NCI-H1092 (cell line): ENCODE measurements around the gene NPHP4.
"Not testable (repeated sequence)": the region's sequence is repeated elsewhere in the genome, so short reads cannot be mapped to it uniquely, and the experiment has no call there.

ENCODE experiments used
- DNase-seq: peaks from one replicate; lab custom pipeline; 2025; lab: John Stamatoyannopoulos, UW

NPHP4 gene

DNA sequence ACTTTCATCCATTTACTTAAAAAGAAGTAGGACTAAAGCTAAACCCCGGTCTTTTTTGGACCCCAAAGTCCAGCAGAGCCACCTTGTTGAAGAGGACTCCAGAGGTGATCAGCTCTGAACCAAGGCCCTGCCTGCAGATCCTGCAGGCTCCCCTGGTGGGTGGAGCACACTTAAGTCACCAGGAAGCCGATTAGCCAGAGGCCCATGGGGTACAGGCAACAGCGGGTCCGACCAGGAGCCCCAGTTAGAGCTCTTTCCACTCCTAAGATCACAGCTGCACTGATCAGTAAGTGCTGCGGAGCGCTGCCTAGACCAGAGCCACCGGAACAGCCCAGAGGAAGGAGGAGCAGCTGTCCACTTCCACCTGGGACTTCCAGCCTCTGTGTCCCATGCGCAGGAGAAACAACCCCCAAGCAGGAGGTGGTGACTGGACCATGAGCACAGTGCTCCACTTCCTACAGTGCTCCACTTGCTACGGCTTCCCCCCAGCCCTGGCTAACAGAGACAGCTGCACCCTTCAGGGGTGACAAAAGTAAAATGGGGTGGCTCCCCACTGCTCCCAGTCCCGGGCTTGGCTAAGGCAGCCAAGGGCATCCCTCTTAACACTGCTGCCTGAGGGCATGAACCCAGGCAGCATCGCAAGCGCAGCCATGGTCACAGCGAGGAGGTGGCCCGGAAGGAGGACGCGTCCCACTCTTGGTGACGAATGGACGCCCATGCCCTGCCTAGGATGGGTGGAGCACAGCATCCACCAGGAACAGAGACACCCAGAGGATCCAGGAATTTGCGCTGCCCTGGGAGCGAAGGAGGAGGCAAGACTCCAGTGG, 58.0 kb downstream of the NPHP4 start:
- DNase-seq: no peak

DNA sequence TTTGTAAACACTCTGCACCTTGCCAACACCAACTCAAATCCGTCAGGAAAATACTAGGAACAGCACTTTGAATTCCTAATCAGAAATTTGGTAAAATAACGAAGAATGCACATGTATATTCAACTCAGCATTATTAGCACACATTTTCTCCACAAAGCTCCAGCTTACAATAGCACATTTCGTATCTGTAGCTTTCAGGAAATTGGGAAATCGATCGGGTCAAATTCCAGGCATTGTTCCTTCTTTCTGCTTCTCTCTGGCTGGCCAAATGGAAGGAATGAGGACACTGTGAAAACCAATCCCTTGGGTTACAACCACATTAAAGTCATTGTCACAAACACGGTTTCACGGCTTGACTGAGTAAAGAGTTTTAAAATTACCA, 58.6 kb downstream of the NPHP4 start:
- DNase-seq: no peak

DNA sequence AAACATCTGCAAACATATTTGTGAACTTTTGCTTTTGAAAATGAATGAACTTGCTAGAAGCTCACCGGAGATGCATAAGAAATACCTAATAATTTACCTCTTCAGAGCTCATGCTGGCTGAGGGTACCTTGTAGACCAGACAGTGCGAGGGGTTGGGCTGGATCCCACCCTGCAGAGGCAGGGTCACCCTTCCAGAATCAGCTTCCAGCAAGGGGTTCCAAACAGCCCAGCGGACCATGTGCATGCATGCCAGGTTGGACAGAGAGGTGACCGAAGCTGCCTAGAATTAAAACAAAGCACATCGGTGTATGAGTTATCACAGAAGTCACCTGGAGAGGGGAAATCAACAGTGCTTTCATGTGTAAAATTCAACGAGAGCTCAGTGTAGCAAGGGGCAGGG, 59.2 kb downstream of the NPHP4 start:
- no peak for DNase-seq

DNA sequence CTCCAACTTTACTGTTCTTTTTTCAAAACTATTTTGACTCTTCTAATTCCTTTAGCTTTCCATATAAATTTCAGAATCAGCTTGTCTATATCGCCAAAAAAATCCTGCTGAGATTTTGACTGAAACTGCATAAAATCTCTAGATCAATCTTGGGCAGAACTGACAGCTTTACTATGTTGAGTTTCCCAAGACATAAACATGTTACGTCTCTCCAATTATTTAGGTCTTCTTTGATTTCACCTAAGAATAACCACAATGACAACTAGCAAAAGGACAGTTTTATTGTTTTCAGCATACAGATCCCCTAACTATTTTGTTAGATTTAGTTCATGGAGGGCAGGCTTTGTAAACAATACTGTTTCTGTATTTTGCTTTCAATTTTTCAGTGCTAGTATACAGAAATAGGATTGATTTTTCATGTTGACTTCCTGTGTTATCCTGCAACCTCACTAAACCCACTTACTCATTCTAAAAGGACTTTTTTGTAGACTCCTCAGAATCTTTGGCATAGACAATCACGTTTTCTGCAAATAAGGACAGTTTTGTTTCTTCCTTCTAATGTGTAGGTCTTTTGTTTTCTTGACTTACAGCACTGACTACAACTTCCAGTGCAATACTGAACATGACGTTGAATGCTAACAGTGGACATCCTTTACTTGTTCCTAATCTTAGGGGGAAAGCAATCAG, 63.4 kb downstream of the NPHP4 start:
- no peak for DNase-seq

DNA sequence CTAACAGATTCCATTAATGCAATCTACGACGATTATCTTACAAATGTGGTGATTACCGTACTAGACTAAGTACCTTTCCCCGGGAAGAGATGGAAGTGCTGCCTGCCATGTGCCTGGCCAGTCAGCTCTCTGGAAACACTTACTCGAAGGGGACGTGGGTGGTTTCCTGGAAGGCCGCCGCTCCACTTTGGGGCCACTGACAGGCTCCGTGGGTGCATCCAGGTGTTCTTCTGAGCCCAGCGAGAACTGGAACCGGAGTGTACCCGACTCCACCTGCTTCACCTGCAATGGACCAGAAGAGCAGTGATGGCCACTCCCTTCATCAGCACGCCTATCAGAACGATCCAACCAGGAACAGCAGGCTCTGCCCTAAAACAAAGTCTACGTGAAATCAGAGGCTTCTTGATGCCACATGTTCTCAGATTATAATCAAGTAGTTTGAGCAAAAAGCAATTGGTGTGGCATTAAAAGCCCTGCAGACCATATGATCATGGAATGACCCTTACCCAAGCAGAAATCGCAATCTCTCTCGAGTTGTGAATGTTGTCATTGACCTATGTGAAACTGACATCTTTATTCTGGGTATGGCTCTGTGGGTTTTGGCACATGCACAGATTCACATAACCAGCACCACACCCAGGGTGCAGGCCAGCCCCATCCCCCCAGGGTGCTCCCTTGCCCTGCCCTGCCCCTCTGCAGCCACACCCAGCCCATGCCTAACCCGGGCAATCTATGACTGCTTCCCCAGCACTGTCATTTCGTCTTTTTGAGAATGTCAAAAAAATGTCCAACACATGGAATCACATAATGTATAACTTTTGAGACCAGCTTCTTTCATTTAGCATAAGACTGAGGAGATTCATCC, 64.5 kb downstream of the NPHP4 start:
- no peak for DNase-seq

DNA sequence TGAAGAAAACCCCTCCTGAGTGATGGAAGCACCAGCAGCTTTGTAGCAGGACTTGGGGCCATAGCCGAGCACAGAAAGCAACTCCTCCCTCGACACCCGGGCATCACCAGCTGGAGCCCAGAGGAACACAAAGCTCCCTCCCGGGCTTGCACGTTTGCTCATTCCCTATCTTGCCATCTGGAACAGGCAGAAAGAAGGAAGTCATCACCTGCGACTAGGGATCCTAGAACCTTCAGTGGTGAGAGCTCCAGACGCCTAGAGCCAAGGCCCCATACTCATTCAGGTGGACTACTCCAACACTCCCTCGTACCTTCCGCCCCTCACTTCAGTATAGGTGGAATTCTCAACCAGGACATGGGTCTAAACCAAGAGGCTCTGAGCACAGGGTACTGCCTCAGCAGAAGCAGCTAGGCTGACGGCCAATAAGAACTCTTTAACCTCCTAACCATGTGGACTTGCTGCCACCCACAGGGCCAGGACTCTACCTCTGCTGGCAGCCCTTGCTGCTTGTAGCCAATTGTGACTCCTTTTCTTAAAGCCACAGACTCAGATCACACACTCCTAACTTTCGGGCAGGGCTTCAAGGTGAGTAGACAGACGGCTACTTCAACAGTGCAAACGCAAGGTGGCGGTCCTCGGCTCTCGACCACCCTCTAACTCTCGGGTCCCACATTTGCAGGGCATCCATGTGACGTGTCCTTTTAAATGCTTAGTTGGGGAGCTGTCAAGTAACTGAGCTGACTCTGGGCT, 65.4 kb downstream of the NPHP4 start:
- DNase-seq: no peak

DNA sequence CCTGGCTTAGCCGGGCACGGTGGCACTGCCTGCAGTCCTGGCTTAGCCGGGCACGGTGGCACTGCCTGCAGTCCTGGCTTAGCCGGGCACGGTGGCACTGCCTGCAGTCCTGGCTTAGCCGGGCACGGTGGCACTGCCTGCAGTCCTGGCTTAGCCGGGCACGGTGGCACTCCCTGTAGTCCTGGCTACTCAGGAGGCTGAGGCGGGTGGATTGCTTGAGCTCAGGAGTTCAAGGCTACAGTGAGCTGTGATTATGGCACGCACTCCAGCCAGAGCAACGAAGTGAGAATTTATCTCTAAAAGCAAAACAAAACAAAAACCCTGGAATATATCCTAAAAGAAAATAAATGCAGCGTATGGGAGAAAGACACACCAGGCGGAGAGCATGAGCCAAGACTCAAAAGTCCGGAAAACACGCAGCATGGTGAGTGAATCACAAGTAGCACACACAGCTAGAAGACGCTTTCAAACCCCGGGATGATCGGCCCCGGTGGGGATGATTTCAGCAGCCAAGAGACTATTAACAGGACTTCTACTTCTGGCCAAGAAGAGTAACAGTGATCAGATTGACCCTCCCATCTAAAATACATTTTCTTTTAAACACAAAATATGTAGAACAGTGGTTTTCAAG, 69.4 kb downstream of the NPHP4 start:
- not testable (repeated sequence) for DNase-seq

DNA sequence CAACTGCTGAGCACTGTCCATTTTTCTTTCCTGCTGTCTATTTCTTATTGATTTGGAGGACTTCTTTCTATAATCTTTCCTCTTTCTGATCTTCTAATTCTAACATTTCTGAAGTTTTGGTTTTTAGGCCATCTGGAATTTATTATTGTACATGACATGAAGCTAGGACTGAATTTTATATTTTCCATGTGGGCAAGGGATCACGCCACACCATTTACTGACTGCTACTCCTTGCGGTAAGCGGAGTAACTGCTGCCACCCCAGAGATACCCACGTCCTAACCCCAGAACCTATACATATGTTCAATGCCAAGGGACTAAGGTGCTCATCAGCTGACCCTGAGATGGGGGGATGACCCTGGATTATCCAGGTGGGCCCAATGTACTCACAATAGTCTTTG, 70.6 kb downstream of the NPHP4 start:
- no peak for DNase-seq

DNA sequence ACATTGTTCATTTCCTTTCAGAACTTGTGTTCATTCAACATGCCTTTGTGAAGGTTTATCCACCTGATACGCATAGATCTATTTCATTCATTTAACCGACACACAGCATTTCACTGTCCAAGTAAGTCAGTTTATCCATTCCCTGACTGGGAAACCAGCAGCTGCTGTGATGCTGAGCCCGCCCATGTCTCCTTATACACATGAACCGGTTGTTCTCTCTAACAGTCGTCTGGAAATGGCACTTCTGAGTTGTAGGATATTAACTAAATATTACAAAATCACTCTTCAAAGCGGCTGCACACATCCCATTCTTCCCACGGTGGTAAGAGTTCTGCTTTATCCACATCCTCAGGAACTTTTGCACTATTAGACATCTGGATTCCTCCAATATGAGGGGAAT, 71.1 kb downstream of the NPHP4 start:
- DNase-seq: no peak

DNA sequence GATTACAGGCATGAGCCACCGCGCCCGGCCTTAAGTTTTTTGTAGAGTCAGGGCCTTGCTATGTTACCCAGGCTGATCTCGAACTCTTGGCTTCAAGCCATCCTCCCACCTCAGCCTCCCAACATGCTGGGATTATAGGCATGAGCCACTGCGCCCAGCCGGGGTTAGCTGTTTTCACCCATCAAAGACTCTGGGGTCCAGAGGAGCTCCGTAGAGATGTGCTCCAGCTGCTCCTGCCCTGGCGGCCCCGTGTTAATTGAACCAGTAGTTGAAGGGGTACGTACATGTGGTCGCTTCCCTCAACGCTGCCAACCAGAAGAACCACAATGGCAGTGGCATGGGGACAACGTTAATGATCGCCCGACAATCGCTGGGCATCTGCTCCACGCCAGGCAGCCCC, 72.0 kb downstream of the NPHP4 start:
- DNase-seq: no peak

DNA sequence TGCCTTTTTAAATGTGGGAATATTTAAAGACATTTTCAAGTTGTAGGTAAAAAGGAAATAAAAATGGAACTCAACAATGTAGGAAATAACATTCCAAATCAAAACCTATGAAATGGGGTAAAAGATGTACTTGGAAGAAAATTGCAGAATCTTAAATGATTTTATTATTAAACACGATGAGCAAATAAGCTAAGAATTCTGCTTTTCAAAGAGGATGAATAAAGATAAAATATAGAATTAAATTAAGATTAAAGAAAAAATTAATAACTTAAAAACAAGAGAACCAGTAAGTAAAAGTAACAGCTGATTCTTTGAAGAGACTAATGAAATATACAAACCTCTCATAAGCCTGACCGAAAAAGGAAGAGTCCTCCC, 74.0 kb downstream of the NPHP4 start:
- DNase-seq: no peak

DNA sequence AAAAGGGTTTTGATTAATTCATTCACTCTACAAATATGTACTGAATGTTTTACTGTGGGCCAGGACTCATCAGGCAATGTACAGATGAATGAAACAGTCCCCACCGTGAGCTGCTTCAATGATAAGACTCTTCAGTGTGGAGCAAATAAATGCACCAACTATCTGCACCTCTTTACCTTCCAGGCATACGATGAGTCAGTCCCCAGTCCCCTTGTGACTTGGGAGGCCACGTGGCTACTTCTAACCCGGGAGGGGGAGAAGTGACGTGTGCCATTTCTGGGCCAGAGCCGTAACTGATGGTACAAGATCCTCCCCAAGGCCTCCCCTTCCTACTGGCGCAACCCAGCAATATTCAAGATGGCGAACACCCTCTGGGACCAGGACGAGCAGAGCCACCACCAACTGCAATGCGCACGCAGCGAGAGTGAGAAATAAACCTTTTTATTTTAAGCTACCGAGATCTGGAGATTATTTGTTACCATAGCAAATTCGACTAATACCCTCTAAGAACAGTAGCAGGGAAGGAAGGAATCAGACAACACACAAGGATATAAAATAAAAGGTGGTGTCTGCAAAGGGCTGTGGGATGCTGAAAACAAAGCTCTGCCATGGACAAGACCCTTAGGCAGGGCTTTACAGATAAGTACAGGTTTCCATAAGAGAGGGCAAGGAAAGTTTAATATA, 74.5 kb downstream of the NPHP4 start:
- no peak for DNase-seq

DNA sequence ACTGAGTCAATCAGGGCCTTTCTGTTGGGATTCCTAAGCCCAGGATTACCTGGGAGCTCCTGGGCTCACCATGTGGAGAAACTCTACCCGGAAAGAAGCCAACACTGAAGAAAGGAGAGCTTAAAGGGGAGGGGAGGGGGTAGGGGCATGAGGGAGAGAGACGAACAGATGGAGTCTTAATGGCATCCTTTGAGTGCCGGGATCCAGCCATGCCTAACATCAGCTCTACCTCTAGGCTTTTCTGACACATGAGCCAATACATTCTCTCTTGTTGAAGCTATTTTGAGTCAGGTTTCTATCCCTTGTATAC, 75.0 kb downstream of the NPHP4 start:
- no peak for DNase-seq

DNA sequence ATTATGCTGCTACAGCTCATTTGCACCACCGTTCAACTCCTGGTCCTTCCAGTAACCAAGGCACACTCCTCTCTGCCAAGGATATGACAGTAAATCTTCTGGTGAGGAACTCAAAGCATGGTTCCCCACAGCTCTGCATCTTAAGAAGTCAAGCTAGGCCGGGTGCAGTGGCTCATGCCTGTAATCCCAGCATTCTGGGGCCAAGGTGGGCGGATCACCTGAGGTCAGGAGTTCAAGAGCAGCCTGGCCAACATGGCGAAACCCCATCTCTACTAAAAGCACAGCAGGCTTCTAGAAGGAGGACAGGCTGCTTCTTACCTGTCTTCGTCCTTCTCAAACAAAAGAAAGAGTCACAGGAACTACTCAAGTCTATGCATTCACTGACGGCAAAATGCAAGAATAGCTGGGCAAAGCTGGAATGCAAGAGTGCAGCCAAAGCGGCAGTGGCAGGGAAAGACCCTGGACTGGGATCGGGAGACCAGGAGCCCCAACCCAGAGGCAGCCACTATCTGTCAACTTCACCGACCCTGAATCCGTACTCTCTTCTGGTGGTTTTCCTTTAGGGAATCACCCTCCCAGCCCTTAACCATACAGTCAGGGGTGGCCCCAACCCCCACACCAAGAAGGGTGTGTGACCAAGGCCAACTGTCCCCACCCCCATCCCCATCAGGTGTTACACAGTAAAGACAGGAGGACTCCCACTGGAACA, 75.5 kb downstream of the NPHP4 start:
- no peak for DNase-seq

DNA sequence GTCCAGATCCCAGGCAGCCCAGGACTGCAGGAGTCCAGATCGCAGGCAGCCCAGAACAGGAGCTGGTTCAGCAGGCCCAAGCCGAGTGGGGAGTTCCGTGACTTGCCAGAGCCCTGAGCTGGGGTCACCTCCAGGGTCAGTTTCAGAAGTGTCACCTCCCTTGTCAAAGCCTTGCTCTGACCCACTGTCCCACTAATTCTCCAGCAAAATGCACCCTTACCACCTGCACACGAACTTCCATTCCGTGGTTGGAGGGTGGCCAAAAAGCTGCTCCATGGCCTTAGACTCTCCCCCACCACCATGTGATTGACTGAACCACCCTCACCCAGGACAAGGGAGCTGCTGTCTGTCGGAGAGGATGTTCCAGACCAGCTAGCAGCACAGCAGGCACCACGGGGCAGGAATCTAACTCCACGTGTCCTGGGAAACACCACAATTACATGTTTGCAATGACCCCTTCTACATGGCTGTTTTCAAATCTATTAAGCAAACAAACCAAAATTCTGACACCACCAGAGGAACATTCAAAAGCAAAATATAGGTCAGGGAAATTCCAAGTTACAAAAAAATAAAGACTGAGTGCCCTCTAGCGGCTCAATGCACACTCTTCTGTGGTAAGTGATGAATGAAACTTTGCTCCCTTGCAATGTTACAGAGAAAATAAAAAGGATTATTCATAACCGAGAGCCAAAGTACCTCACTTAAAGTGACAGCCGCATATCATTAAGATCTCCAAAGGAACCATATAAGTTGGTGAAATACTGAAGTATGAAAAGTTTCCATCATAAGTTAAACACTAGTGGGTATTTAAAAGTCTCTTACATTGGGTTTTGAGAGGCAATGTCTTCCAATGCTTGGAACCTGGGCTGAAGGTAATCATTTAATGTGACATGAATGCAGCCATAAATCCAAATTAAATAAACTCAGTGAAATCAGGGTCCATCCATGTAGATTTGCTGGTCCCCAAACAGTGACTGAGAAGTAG, 76.3 kb downstream of the NPHP4 start:
- no peak for DNase-seq

DNA sequence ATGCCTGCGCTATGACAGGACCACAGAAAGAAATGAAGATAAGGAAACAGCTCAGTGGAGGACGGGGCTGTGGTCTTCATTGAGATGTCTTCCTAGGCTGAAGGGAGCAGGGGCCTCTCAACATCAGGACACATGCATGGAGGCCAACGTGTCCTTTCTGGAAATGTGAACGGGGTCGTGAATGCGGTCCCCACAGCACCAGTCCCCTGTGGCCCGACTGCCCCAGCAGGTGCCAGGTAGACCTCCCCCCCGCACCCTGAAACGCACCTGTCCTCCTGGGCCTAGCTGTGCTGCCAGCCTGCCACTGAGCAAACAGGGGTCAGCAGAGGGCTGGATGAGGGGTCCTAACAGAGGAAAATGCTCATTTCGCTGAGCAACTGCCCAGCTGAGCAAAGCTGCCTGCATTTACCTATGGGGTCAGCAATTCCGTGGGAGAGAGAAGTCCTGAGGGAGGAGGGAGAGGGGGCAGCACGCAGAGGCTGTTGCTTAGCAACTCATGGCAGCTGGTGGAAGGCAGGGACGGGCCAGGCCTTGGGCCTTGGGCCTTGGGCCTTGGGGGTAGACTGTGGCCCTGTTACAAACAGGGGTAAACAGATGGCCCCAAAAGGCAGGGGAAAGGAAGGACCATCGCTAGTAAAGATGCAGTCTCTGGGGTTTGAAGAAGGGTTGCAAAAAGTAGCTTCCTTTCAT, 77.4 kb downstream of the NPHP4 start:
- no peak for DNase-seq

DNA sequence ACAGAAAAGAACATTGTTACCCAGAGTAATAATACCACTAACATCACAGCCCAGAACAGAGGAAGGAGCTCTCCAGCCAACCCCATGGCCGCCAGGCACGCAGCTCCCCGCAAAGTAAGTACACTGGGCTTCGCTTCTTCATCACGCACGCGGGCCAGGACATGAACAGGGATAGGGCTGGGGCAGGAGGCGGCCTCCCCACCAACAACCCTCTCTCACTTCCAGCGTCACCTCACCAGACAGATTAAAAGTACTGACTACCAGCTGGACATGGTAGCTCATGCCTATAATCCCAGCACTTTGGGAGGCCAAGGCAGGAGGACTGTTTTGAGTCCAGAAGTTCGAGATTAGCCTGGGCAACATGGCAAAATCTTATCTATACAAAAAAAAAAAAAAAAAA, 78.3 kb downstream of the NPHP4 start:
- no peak for DNase-seq

DNA sequence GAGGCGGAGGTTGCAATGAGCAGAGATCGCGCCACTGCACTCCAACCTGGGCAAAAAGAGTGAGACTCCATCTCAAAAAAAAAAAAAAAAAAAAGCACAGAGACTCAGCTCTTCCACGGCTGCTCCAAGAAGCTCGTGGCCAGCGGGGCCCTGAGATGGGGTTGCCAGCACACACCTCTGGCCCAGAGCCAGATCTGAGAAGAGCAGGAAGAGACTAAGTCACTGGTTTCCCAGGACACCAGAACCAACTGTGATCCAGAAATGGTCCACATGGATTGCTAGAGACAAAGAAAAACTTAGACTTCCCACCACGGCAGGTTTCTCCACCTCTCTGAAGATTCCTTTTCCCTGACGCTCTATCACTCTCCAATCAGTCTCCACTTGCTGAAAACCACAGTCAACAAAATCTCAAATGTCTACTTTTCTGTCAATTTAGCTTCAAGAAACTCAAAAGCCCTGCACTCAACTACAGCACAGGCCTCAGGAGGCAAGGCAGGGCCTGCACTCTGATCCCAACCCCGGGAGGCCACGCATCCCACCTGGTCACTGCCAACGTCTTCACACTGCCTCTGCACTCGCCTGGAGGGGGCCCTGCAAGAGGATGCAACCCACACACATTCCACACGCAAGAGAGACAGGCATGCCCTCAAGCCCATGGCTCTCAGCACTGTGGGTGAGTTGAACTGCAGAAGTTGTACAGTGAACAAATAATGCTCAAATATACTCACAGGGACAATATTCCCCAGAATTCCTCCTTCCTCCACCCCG, 79.0 kb downstream of the NPHP4 start:
- no peak for DNase-seq
